ENCODE results near the gene ADAMTSL1. TPM values are rescaled to one million over a fixed set of nuclear protein-coding genes. Genes with fewer than 3 reads are reported as not detected.

Gene ADAMTSL1
- polyA plus RNA-seq, 1 donor from 2014 or later, result 1.1 TPM

- Histone ChIP-seq H3K79me2 (replicated peaks; ENCODE audit: insufficient read depth, low read length) (no peaks in the 10 kb centered on the region), H3K4me2 (ENCODE audit: low read length) (no peak overlapping the region), H2AFZ (ENCODE audit: low read depth, low read length) (no peak overlapping the region), H3F3A (ENCODE audit: insufficient read depth, low read length, poor library complexity, severe bottlenecking) (no peaks in the 10 kb centered on the region), H3K4me3 (ENCODE audit: low read length) (no peak overlapping the region), H3K9me2 (ENCODE audit: insufficient read depth, low read length) (no peaks in the 10 kb centered on the region), H3K27ac (ENCODE audit: low read length) (no peak overlapping the region), H3K9me3 (ENCODE audit: low read length) (no peaks in the 10 kb centered on the region), H3K36me3 (ENCODE audit: insufficient read depth, low read length) (no peaks in the 10 kb centered on the region), H4K20me1 (ENCODE audit: insufficient read depth) (no peaks in the 10 kb centered on the region), H3K27me3 (ENCODE audit: insufficient read depth, low read depth, low read length) (no peaks in the 10 kb centered on the region), H3K9ac (ENCODE audit: low read length) (no peak overlapping the region)
- TF ChIP-seq CTCF (IDR thresholded peaks at IDR 0.05; ENCODE audit: poor library complexity, severe bottlenecking), result no peak
- no peak for TF ChIP-seq REST (IDR thresholded peaks at IDR 0.05; ENCODE audit: borderline replicate concordance)
- TF ChIP-seq RAD21 (conservative IDR thresholded peaks at IDR 0.05), result no peak
Measured at GRCh38 chr9:18467696-18468095, 6.3 kb upstream of the ADAMTSL1 start.

GRCh38 chr9:18472435-18472834 is 1.5 kb upstream of the ADAMTSL1 start:
- Histone ChIP-seq H3K27ac (ENCODE audit: low read length) (no peak overlapping the region), H3K9ac (ENCODE audit: low read length) (no peak overlapping the region), H3K9me2 (ENCODE audit: insufficient read depth, low read length) (no peaks in the 10 kb centered on the region), H3K9me3 (ENCODE audit: low read length) (no peaks in the 10 kb centered on the region), H2AFZ (ENCODE audit: low read depth, low read length) (no peak overlapping the region), H3K27me3 (ENCODE audit: insufficient read depth, low read depth, low read length) (no peaks in the 10 kb centered on the region), H3F3A (ENCODE audit: insufficient read depth, low read length, poor library complexity, severe bottlenecking) (no peaks in the 10 kb centered on the region), H4K20me1 (ENCODE audit: insufficient read depth) (no peaks in the 10 kb centered on the region), H3K4me3 (ENCODE audit: low read length) (no peak overlapping the region), H3K4me2 (ENCODE audit: low read length) (no peak overlapping the region), H3K79me2 (replicated peaks; ENCODE audit: insufficient read depth, low read length) (no peaks in the 10 kb centered on the region), H3K36me3 (ENCODE audit: insufficient read depth, low read length) (no peaks in the 10 kb centered on the region)
- TF ChIP-seq RAD21 (conservative IDR thresholded peaks at IDR 0.05) (no peak), EP300 (conservative IDR thresholded peaks at IDR 0.05; ENCODE audit: poor library complexity, severe bottlenecking) (no peak), TAF1 (IDR thresholded peaks at IDR 0.05; ENCODE audit: low read depth) (no peak), CTCF (IDR thresholded peaks at IDR 0.05; ENCODE audit: poor library complexity, severe bottlenecking) (no peak), REST (IDR thresholded peaks at IDR 0.05; ENCODE audit: borderline replicate concordance) (no peak), MXI1 (conservative IDR thresholded peaks at IDR 0.05; ENCODE audit: poor library complexity, severe bottlenecking) (no peak), SMC3 (conservative IDR thresholded peaks at IDR 0.05; ENCODE audit: poor library complexity) (no peak), EZH2 (IDR thresholded peaks at IDR 0.05; ENCODE audit: borderline replicate concordance, insufficient read depth, low read length, poor library complexity, severe bottlenecking) (no peak), POLR2AphosphoS5 (IDR thresholded peaks at IDR 0.05) (no peak)

Data from neural cell (in vitro differentiated cells).